ENCODE measurements around the gene FOCAD. TPM values are rescaled to one million over a fixed set of nuclear protein-coding genes. Genes with fewer than 3 reads are reported as not detected.

The FOCAD gene
- total and polyA plus RNA-seq, 2 of the 8 experiments (the other 6 are each of a cell fraction or from before 2014, with no cell fraction given) = 22.0 to 38.4 TPM

DNA sequence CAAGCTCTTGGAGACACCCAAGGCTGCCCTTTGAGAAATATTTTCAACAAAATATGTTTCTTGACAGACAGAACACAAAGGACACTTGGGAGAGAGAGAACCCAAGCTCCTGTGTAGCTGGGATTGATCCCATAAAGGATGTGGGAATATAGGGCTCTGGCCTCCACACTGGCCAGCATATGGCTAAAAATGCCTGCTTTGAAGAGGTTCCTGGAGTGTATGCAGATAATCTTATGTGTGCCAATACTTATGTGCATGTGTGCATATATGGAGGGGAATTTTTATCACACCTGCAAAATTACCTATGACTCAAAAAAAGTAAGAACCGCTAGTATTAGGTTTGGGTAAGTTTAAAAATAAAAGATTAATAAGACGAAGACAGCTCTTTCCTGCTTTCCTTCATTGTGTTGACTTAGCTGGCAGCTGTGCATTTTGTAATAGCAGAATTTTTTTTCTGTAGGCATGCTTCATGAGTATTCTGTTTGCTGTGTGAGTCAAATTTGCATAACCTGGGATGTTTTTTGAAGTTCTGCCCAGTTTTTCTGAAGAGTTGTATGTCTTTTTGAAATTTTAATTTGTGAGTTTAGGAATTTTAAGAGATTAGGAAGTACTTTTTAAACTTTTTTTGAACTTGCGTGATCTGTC, 304.7 kb downstream of the FOCAD start (continued):
- TF ChIP-seq, protein P1, sequence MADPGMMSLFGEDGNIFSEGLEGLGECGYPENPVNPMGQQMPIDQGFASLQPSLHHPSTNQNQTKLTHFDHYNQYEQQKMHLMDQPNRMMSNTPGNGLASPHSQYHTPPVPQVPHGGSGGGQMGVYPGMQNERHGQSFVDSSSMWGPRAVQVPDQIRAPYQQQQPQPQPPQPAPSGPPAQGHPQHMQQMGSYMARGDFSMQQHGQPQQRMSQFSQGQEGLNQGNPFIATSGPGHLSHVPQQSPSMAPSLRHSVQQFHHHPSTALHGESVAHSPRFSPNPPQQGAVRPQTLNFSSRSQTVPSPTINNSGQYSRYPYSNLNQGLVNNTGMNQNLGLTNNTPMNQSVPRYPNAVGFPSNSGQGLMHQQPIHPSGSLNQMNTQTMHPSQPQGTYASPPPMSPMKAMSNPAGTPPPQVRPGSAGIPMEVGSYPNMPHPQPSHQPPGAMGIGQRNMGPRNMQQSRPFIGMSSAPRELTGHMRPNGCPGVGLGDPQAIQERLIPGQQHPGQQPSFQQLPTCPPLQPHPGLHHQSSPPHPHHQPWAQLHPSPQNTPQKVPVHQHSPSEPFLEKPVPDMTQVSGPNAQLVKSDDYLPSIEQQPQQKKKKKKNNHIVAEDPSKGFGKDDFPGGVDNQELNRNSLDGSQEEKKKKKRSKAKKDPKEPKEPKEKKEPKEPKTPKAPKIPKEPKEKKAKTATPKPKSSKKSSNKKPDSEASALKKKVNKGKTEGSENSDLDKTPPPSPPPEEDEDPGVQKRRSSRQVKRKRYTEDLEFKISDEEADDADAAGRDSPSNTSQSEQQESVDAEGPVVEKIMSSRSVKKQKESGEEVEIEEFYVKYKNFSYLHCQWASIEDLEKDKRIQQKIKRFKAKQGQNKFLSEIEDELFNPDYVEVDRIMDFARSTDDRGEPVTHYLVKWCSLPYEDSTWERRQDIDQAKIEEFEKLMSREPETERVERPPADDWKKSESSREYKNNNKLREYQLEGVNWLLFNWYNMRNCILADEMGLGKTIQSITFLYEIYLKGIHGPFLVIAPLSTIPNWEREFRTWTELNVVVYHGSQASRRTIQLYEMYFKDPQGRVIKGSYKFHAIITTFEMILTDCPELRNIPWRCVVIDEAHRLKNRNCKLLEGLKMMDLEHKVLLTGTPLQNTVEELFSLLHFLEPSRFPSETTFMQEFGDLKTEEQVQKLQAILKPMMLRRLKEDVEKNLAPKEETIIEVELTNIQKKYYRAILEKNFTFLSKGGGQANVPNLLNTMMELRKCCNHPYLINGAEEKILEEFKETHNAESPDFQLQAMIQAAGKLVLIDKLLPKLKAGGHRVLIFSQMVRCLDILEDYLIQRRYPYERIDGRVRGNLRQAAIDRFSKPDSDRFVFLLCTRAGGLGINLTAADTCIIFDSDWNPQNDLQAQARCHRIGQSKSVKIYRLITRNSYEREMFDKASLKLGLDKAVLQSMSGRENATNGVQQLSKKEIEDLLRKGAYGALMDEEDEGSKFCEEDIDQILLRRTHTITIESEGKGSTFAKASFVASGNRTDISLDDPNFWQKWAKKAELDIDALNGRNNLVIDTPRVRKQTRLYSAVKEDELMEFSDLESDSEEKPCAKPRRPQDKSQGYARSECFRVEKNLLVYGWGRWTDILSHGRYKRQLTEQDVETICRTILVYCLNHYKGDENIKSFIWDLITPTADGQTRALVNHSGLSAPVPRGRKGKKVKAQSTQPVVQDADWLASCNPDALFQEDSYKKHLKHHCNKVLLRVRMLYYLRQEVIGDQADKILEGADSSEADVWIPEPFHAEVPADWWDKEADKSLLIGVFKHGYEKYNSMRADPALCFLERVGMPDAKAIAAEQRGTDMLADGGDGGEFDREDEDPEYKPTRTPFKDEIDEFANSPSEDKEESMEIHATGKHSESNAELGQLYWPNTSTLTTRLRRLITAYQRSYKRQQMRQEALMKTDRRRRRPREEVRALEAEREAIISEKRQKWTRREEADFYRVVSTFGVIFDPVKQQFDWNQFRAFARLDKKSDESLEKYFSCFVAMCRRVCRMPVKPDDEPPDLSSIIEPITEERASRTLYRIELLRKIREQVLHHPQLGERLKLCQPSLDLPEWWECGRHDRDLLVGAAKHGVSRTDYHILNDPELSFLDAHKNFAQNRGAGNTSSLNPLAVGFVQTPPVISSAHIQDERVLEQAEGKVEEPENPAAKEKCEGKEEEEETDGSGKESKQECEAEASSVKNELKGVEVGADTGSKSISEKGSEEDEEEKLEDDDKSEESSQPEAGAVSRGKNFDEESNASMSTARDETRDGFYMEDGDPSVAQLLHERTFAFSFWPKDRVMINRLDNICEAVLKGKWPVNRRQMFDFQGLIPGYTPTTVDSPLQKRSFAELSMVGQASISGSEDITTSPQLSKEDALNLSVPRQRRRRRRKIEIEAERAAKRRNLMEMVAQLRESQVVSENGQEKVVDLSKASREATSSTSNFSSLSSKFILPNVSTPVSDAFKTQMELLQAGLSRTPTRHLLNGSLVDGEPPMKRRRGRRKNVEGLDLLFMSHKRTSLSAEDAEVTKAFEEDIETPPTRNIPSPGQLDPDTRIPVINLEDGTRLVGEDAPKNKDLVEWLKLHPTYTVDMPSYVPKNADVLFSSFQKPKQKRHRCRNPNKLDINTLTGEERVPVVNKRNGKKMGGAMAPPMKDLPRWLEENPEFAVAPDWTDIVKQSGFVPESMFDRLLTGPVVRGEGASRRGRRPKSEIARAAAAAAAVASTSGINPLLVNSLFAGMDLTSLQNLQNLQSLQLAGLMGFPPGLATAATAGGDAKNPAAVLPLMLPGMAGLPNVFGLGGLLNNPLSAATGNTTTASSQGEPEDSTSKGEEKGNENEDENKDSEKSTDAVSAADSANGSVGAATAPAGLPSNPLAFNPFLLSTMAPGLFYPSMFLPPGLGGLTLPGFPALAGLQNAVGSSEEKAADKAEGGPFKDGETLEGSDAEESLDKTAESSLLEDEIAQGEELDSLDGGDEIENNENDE (IDR thresholded peaks at IDR 0.05; ENCODE audit: insufficient replicate concordance, low read length) = no peak
- TF ChIP-seq NANOG (IDR thresholded peaks at IDR 0.05; ENCODE audit: insufficient read depth, low read depth, low read length, poor library complexity, severe bottlenecking) = no peak
- TF ChIP-seq, protein P2, sequence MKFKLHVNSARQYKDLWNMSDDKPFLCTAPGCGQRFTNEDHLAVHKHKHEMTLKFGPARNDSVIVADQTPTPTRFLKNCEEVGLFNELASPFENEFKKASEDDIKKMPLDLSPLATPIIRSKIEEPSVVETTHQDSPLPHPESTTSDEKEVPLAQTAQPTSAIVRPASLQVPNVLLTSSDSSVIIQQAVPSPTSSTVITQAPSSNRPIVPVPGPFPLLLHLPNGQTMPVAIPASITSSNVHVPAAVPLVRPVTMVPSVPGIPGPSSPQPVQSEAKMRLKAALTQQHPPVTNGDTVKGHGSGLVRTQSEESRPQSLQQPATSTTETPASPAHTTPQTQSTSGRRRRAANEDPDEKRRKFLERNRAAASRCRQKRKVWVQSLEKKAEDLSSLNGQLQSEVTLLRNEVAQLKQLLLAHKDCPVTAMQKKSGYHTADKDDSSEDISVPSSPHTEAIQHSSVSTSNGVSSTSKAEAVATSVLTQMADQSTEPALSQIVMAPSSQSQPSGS (IDR thresholded peaks at IDR 0.05; ENCODE audit: low read length) = no peak
- no peak for TF ChIP-seq BCL11A (IDR thresholded peaks at IDR 0.05; ENCODE audit: low read depth in 2 of 2, low read length in 2 of 2)
- TF ChIP-seq RBBP5 (IDR thresholded peaks at IDR 0.05; ENCODE audit: borderline replicate concordance, low read depth, low read length) = no peak
- TF ChIP-seq SIX5 (IDR thresholded peaks at IDR 0.05; ENCODE audit: low read depth, low read length) = no peak
- TF ChIP-seq TAF7 (optimal IDR thresholded peaks at IDR 0.05; ENCODE audit: borderline replicate concordance, low read depth, low read length) = no peak

Data from H1 (cell line).